HFFc6 (cell line): ENCODE measurements around the gene FAM114A2. TPM values are rescaled to one million over a fixed set of nuclear protein-coding genes. Genes with fewer than 3 reads are reported as not detected.

Experiments
- DNase-seq: peaks from one replicate; pipeline ENCODE4 v3.0.0-alpha.2; 2018
- H3K27ac Mint-ChIP-seq: 2 replicates; pipeline ENCODE4 v1.8.0; 2020; ENCODE audit warnings: mild to moderate bottlenecking, mixed read lengths
- H3K27me3 Mint-ChIP-seq: 2 replicates; pipeline ENCODE4 v1.8.0; 2021; ENCODE audit warnings: mild to moderate bottlenecking, moderate library complexity, mixed read lengths; ENCODE audit not compliant: insufficient read depth
- H3K36me3 Mint-ChIP-seq: 2 replicates; pipeline ENCODE4 v1.8.0; 2021; ENCODE audit warnings: low read depth, mixed read lengths
- H3K4me1 Mint-ChIP-seq: 2 replicates; pipeline ENCODE4 v1.8.0; 2020; ENCODE audit warnings: low read depth, mixed read lengths
- H3K4me3 Mint-ChIP-seq: 2 replicates; pipeline ENCODE4 v1.8.0; 2020; ENCODE audit warnings: mild to moderate bottlenecking, moderate library complexity, mixed read lengths
- H3K9me3 Mint-ChIP-seq: 2 replicates; pipeline ENCODE4 v1.8.0; 2020; ENCODE audit warnings: mild to moderate bottlenecking, mixed read lengths
- CTCF ChIP-seq: fragments of 200-600 bp; sonication (generic); IDR thresholded peaks from 2 replicates; pipeline ENCODE4 v1.5.0; 2021; ENCODE audit warnings: antibody characterized with exemption, mild to moderate bottlenecking
- total RNA-seq, 6 experiments: library from RNA; stranded (reverse); fragmentation: NEBNext Ultra II Directional; extraction: Animal tissue kit (Norgen Biotek cat#: 25700); gene quantifications; 2 replicates in 1 of 6; 3 replicates in 5 of 6; pipeline ENCODE4 v1.2.3, GENCODE V29; 2021

The FAM114A2 gene
- total RNA-seq, 6 experiments from 2014 or later, result 30.3 to 35.8 (median 34.6) TPM

GRCh38 chr5:153983885-153984284 is 54.8 kb downstream of the FAM114A2 start:
- Mint-ChIP-seq H3K9me3 (no peaks in the 10 kb centered on the region), H3K4me3 (no peak overlapping the region), H3K36me3 (no peaks in the 10 kb centered on the region), H3K27ac (no peak overlapping the region), H3K27me3 (peaks cover 5% of the 10 kb centered on the region), H3K4me1 (no peaks in the 10 kb centered on the region)
- DNase-seq, result no peak
- TF ChIP-seq CTCF, result no peak

- peaks cover 13% of the 10 kb centered on the region for H3K27me3 Mint-ChIP-seq
- no peak overlapping the region for H3K27ac Mint-ChIP-seq
- TF ChIP-seq CTCF, result no peak
- no peaks in the 10 kb centered on the region for H3K4me1 Mint-ChIP-seq
- H3K9me3 Mint-ChIP-seq, result no peaks in the 10 kb centered on the region
- no peak for DNase-seq
- H3K4me3 Mint-ChIP-seq, result no peak overlapping the region
- H3K36me3 Mint-ChIP-seq, result no peaks in the 10 kb centered on the region
Observed at GRCh38 chr5:153981905-153982605, 56.7 kb downstream of the FAM114A2 start.

- no peaks in the 10 kb centered on the region for H3K9me3 Mint-ChIP-seq
- no peak for TF ChIP-seq CTCF
- peaks cover 23% of the 10 kb centered on the region for H3K27me3 Mint-ChIP-seq
- H3K27ac Mint-ChIP-seq, result no peak overlapping the region
- H3K4me3 Mint-ChIP-seq, result no peak overlapping the region
- no peak for DNase-seq
- no peaks in the 10 kb centered on the region for H3K36me3 Mint-ChIP-seq
- H3K4me1 Mint-ChIP-seq, result no peaks in the 10 kb centered on the region
Observed at GRCh38 chr5:153979028-153979783, 59.5 kb downstream of the FAM114A2 start.

- H3K4me1 Mint-ChIP-seq, result no peaks in the 10 kb centered on the region
- no peaks in the 10 kb centered on the region for H3K36me3 Mint-ChIP-seq
- H3K4me3 Mint-ChIP-seq, result no peak overlapping the region
- TF ChIP-seq CTCF, result no peak
- DNase-seq, result no peak
- H3K9me3 Mint-ChIP-seq, result no peaks in the 10 kb centered on the region
- H3K27me3 Mint-ChIP-seq, result peaks cover 30% of the 10 kb centered on the region
- no peak overlapping the region for H3K27ac Mint-ChIP-seq
Observed at GRCh38 chr5:153974813-153975163, 63.9 kb downstream of the FAM114A2 start.

GRCh38 chr5:153974131-153974812 is 64.4 kb downstream of the FAM114A2 start:
- Mint-ChIP-seq H3K4me1 (no peaks in the 10 kb centered on the region), H3K9me3 (no peaks in the 10 kb centered on the region), H3K27me3 (peaks cover 30% of the 10 kb centered on the region), H3K36me3 (no peaks in the 10 kb centered on the region), H3K4me3 (no peak overlapping the region), H3K27ac (no peak overlapping the region)
- peak; percentile 86 for TF ChIP-seq CTCF
- DNase-seq, result peak; percentile 47
